ENCODE measurements around the gene BCOR. TPM values are rescaled to one million over a fixed set of nuclear protein-coding genes. Genes with fewer than 3 reads are reported as not detected.
A peak's percentile ranks its signal among the peaks of the same experiment; 100 is the strongest.

The BCOR gene
- total RNA-seq, 1 experiment from 2014 or later = 7.5 TPM

DNA sequence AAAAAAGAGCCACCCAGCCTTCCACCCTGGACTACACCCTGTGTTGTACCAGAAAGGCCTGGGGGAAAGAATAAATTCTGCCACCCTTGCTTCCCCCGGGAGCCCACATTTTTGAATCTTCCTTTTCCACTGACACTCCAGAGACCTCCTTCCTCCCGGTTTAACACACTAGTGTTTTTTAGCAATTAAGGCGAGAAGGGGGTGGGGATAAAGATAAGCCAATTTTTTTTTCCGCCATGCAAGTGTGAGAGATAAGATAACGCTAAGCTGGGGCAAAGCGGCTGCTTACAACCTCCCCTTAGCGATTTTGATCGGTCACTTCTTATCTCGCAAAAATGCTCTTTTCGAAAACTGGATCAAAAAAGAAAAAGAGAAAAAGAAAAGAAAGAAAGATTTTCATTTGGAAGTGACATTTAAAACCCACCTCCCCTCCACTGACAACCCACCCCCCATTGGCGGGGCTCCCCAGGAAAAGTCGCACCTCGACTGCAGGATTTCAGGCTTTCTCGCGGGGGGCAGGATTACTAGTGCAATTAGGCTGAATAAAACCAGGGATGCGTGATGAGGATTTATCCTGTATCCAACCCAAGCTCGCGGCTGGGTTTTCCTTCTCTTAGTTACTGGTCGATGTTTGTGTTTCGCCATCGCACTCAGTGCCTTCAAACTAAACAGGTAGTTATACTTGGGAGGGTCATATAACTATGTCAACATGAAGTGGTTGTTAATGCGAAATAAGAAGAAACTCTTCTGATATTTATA, 6.0 kb upstream of the BCOR start:
- H3K27ac Mint-ChIP-seq (ENCODE audit: low read depth, unreplicated experiment) = no peak overlapping the region
- no peaks in the 10 kb centered on the region for H3K27me3 Mint-ChIP-seq (ENCODE audit: insufficient read depth, unreplicated experiment)
- intact Hi-C loops (cut with micrococcal nuclease) = loop anchor here (10.0 kb wide), 1 partner anchor 161 kb away; no protein-coding TSS in a partner anchor
- DNase-seq (ENCODE audit: unreplicated experiment) = no peak
- H3K9me3 Mint-ChIP-seq (ENCODE audit: unreplicated experiment) = no peaks in the 10 kb centered on the region
- H3K36me3 Mint-ChIP-seq (ENCODE audit: insufficient read depth, unreplicated experiment) = no peaks in the 10 kb centered on the region
- ChIA-PET CTCF (interaction anchor here (0.7 kb wide), 1 partner anchor 263 kb away, joined by 3 read pairs; no protein-coding TSS in a partner anchor), POLR2A (interaction anchor here (0.5 to 2.4 kb wide), 3 partner anchors 7 to 91 kb away, joined by 3 to 12 read pairs (median 4); no protein-coding TSS in a partner anchor)
- no peak overlapping the region for H3K4me3 Mint-ChIP-seq (ENCODE audit: unreplicated experiment)
- H3K4me1 Mint-ChIP-seq (ENCODE audit: insufficient read depth, unreplicated experiment) = no peaks in the 10 kb centered on the region
- TSS peak; percentile 53 for BruUV-seq (replicated peaks)
- no peak for TF ChIP-seq CTCF (IDR thresholded peaks at IDR 0.05; ENCODE audit: unreplicated experiment)

DNA sequence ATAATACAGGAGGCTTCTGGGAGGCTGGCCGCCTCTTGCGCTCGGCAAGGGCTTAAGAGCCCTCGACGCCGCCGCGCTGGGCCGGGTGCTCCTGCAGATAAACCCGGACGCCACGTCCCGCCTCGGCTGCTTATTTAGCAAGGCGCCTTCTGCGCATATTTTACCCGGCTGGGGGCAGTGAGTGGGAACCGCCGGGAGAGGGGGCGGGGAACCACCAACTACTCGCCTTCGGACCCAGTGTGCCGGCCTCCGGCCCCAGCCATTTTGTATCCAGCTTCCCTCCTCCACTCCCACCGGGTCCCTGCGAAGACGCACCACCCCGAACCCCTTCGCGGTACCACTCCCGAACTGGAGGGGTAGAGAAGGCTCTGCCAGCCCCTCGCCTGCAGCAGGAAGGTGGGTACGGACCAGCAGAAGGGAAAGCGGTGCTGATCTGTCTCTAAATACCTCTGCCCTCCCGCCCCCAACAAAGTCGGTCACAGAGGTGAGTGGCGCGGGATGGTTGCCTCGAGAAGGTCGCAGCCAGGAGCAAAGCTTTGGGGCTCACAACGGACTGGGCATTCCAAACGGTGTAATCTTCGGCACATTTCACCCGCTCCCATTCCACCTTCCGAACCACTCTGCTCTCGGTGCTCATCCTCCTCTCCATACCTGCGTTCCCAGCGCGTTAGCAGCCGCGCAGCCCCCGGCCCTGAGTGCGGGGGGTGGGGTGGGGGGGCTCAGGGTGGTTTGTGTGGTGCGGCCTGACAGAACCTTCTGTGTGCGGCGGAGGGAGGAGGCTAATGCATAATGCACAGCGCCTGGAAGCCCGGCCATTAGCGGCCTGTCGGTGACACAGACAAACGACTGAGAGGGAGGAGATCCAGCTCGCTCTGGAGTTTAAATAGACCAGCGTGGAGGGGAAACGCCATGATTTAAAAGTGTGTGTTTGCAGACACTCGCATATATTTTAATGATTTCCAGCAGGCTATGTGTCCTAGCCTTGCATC, 4.9 kb upstream of the BCOR start:
- intact Hi-C loops (cut with micrococcal nuclease) = loop anchor here (10.0 kb wide), 1 partner anchor 162 kb away; no protein-coding TSS in a partner anchor
- Mint-ChIP-seq H3K4me1 (ENCODE audit: insufficient read depth, unreplicated experiment) (no peaks in the 10 kb centered on the region), H3K9me3 (ENCODE audit: unreplicated experiment) (no peaks in the 10 kb centered on the region), H3K27me3 (ENCODE audit: insufficient read depth, unreplicated experiment) (no peaks in the 10 kb centered on the region), H3K36me3 (ENCODE audit: insufficient read depth, unreplicated experiment) (no peaks in the 10 kb centered on the region), H3K4me3 (ENCODE audit: unreplicated experiment) (no peak overlapping the region), H3K27ac (ENCODE audit: low read depth, unreplicated experiment) (no peak overlapping the region)
- TF ChIP-seq CTCF (IDR thresholded peaks at IDR 0.05; ENCODE audit: unreplicated experiment) = no peak
- POLR2A ChIA-PET = no interaction called here
- CTCF ChIA-PET = no interaction called here
- BruUV-seq (replicated peaks) = no TSS peak
- no peak for DNase-seq (ENCODE audit: unreplicated experiment)

DNA sequence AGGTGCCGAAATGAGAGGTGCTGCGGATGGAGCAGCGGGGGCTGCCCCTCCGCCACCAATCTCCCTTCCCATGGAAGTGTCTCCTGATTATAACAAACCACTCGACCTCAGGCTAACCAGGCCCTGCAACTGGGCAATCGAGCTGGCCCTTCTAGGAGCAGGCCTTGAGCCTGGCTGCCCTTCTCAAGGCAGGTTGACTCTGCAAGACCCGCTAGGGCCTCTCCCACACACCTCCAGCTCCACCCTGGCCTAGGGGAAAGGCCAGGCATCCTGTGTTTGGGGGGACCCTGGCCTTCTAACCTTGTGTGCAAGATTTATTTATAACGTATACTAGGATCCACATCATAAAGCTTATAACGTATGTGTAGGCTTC, 3.7 kb upstream of the BCOR start:
- TF ChIP-seq CTCF (IDR thresholded peaks at IDR 0.05; ENCODE audit: unreplicated experiment) = no peak
- DNase-seq (ENCODE audit: unreplicated experiment) = no peak
- Mint-ChIP-seq H3K36me3 (ENCODE audit: insufficient read depth, unreplicated experiment) (no peaks in the 10 kb centered on the region), H3K4me3 (ENCODE audit: unreplicated experiment) (no peak overlapping the region), H3K4me1 (ENCODE audit: insufficient read depth, unreplicated experiment) (no peaks in the 10 kb centered on the region), H3K27me3 (ENCODE audit: insufficient read depth, unreplicated experiment) (no peaks in the 10 kb centered on the region), H3K27ac (ENCODE audit: low read depth, unreplicated experiment) (no peak overlapping the region), H3K9me3 (ENCODE audit: unreplicated experiment) (no peaks in the 10 kb centered on the region)
- ChIA-PET POLR2A (no interaction called here), CTCF (interaction anchor here (0.7 kb wide), 1 partner anchor 358 kb away, joined by 3 read pairs; no protein-coding TSS in a partner anchor)
- intact Hi-C loops (cut with micrococcal nuclease) = loop anchor here (10.0 kb wide), 1 partner anchor 163 kb away; no protein-coding TSS in a partner anchor
- no TSS peak for BruUV-seq (replicated peaks)
